Mucosa of descending colon (tissue), 3 donors: ENCODE data around the gene PPARGC1A. TPM values are rescaled to one million over a fixed set of nuclear protein-coding genes. Genes with fewer than 3 reads are reported as not detected.

ENCODE experiments used
- ATAC-seq: fragments of 200-7000 bp; cut with Tn5 transposase; one replicate; pipeline ENCODE4 v1.9.1; 2020; ENCODE audit warnings: mild to moderate bottlenecking, moderate library complexity
- DNase-seq, 3 donors: peaks; one replicate each; pipeline ENCODE4 v3.0.0-alpha.2; 2020
- H3K36me3 ChIP-seq: fragments of 200-600 bp; one replicate; pipeline ENCODE4 v1.8.0; 2021; ENCODE audit warnings: low read depth, mild to moderate bottlenecking
- H3K4me1 ChIP-seq: fragments of 200-600 bp; one replicate; pipeline ENCODE4 v1.8.0; 2021; ENCODE audit warnings: low read depth, mild to moderate bottlenecking
- H3K4me3 ChIP-seq: fragments of 200-600 bp; one replicate; pipeline ENCODE4 v1.8.0; 2021; ENCODE audit warnings: mild to moderate bottlenecking
- H3K9me3 ChIP-seq: fragments of 200-600 bp; one replicate; pipeline ENCODE4 v1.8.0; 2021; ENCODE audit warnings: mild to moderate bottlenecking
- intact Hi-C, 2 donors: fragments of 100-400 bp; cut with DNase I in 1 of 2; cut with micrococcal nuclease in 1 of 2; formaldehyde crosslinking; loops; one replicate each; pipeline versions ENCODE4 v1.11.0 to v1.11.1; 2022; cut with DNase I, micrococcal nuclease
- total RNA-seq, 3 donors: library from RNA; stranded (reverse); fragmentation: NEBNext Ultra II Directional in 2 of 3; extraction: Animal tissue kit (Norgen Biotek cat#: 25700) in 2 of 3; gene quantifications; one replicate each; pipeline versions ENCODE4 v1.2.1 to v1.2.4, GENCODE V29; 2021 to 2023
- TF ChIP-seq, protein P1 (sequence below): fragments of 200-600 bp; IDR thresholded peaks from one replicate; pipeline ENCODE4 v1.8.0; 2022; ENCODE audit warnings: antibody characterized with exemption, mild to moderate bottlenecking
- donor health status: DM: no; HTN: no; CAD: no; lungs with moderate emphysema.
- donor health status: DM: no; HTN: no; CAD: no.
- donor health status: DM: no; HTN: yes; CAD: no.

Gene PPARGC1A
- total RNA-seq, 3 donors from 2014 or later, result 55.4 to 139 (median 71.5) TPM

DNA sequence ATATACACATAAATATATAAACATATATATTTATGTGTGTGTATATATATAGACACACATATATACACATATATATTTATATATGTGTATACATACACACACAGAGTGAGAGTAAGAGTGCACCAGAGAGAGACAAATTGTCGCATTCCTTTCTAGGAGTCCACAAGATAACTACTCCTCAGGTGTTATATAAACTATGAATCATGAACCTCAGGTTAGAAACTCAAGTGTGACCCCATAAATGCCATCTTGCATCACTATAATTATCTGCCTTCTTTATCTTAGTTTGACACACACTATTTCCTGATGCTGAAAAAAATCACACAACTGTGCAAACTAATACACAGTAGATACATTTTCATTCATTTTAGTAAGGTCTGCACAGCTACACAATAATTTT lies 135.2 kb downstream of the PPARGC1A start:
- intact Hi-C loops, result no loop called here
- Histone ChIP-seq H3K36me3 (no peaks in the 10 kb centered on the region), H3K4me1 (no peaks in the 10 kb centered on the region), H3K4me3 (no peak overlapping the region), H3K9me3 (peaks cover 5% of the 10 kb centered on the region)
- ATAC-seq (peak; percentile 77), DNase-seq (no peak)
- TF ChIP-seq, protein P1, sequence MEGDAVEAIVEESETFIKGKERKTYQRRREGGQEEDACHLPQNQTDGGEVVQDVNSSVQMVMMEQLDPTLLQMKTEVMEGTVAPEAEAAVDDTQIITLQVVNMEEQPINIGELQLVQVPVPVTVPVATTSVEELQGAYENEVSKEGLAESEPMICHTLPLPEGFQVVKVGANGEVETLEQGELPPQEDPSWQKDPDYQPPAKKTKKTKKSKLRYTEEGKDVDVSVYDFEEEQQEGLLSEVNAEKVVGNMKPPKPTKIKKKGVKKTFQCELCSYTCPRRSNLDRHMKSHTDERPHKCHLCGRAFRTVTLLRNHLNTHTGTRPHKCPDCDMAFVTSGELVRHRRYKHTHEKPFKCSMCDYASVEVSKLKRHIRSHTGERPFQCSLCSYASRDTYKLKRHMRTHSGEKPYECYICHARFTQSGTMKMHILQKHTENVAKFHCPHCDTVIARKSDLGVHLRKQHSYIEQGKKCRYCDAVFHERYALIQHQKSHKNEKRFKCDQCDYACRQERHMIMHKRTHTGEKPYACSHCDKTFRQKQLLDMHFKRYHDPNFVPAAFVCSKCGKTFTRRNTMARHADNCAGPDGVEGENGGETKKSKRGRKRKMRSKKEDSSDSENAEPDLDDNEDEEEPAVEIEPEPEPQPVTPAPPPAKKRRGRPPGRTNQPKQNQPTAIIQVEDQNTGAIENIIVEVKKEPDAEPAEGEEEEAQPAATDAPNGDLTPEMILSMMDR, result no peak

- DNase-seq (no peak), ATAC-seq (no peak)
- H3K4me1 ChIP-seq, result peaks cover 9% of the 10 kb centered on the region
- no peaks in the 10 kb centered on the region for H3K36me3 ChIP-seq
- peaks cover 5% of the 10 kb centered on the region for H3K9me3 ChIP-seq
- intact Hi-C loops, result no loop called here
- TF ChIP-seq, protein P1, result no peak
- H3K4me3 ChIP-seq, result no peak overlapping the region
Measured at GRCh38 chr4:23750125-23750524, 139.7 kb downstream of the PPARGC1A start.

GRCh38 chr4:23747281-23747735 lies 142.5 kb downstream of the PPARGC1A start:
- Histone ChIP-seq H3K4me1 (peaks cover 11% of the 10 kb centered on the region), H3K9me3 (no peaks in the 10 kb centered on the region), H3K4me3 (no peak overlapping the region), H3K36me3 (no peaks in the 10 kb centered on the region)
- DNase-seq, result peak; percentile 70 to 79 (median 74)
- intact Hi-C loops, result no loop called here
- TF ChIP-seq, protein P1, result no peak
- ATAC-seq, result peak; percentile 89

DNA sequence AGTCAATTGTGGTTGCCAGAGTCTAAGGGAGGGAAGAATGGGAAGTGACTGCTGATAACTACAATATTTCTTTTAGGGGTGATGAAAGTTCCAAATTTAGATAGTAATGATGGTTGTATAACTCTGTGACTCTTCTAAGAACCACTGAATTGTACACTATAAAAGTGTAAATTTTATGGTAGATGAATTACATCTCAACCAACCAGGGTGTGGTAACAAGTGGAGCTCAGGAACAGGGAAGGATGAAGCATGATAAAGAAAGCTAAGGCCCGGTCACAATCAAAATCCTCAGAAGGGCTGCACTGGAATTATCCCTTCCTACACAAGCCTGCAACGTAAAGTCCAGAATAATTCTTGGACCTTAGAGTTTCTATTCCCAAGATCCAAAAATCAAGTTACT lies 143.2 kb downstream of the PPARGC1A start:
- TF ChIP-seq, protein P1, result no peak
- Histone ChIP-seq H3K4me3 (no peak overlapping the region), H3K9me3 (no peaks in the 10 kb centered on the region), H3K36me3 (no peaks in the 10 kb centered on the region), H3K4me1 (peaks cover 16% of the 10 kb centered on the region)
- intact Hi-C loops, result no loop called here
- DNase-seq (peak in 1 of 3 donors; percentile 34), ATAC-seq (peak; percentile 87)

GRCh38 chr4:23746027-23746426 lies 143.8 kb downstream of the PPARGC1A start:
- Histone ChIP-seq H3K9me3 (no peaks in the 10 kb centered on the region), H3K4me3 (no peak overlapping the region), H3K36me3 (no peaks in the 10 kb centered on the region), H3K4me1 (peaks cover 19% of the 10 kb centered on the region)
- ATAC-seq (no peak), DNase-seq (no peak)
- intact Hi-C loops, result no loop called here
- TF ChIP-seq, protein P1, result no peak

DNA sequence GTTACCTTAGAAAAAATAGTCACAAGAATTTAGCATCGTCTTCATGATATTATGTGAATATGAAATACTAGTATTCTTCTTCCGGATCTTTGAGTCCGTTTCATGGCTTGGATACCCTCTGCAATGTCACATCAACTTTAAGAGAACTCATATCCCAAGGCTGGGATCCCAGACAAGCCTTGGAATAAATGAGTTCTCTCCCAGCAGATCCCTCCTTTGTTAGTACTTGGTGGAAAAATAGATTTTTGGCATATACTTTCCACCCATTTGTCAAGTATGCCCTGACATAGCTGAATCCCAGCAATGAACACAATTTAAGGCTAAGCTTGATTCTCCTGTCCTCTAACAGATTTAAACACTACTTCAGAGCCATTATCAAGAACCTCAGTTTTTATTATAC lies 144.5 kb downstream of the PPARGC1A start:
- peaks cover 24% of the 10 kb centered on the region for H3K4me1 ChIP-seq
- H3K4me3 ChIP-seq, result no peak overlapping the region
- H3K9me3 ChIP-seq, result no peaks in the 10 kb centered on the region
- ATAC-seq (no peak), DNase-seq (no peak)
- no peaks in the 10 kb centered on the region for H3K36me3 ChIP-seq
- intact Hi-C loops, result no loop called here
- TF ChIP-seq, protein P1, result no peak
